HCT116 (cell line): ENCODE results near the gene GALNT18. TPM values are rescaled to one million over a fixed set of nuclear protein-coding genes. Genes with fewer than 3 reads are reported as not detected.

Experiments used
- ATAC-seq: fragments of 200-7000 bp; cut with Tn5 transposase; 2 replicates; pipeline ENCODE4 v1.9.1; 2020; ENCODE audit warnings: mild to moderate bottlenecking, moderate library complexity
- BruUV-seq: library from RNA; stranded (reverse); fragments of 400-500 nt; replicated peaks from 2 replicates; lab custom pipeline; 2021; lab: Mats Ljungman, UMichigan
- CTCF ChIA-PET: fragments of 300-600 bp; sonication (Branson Sonifier 250); formaldehyde crosslinking; loops from one replicate; lab custom pipeline; 2021; ENCODE audit warnings: antibody characterized with exemption; lab: Charles Lee
- POLR2A ChIA-PET: fragments of 300-600, 350-600 bp; sonication (Branson Sonifier 250); formaldehyde crosslinking; loops from one replicate; lab custom pipeline; 2021; ENCODE audit warnings: antibody characterized with exemption; lab: Charles Lee
- RAD21 ChIA-PET, 2 experiments: fragments of 300-600 bp; sonication (Branson Sonifier 250); formaldehyde crosslinking; loops; one replicate each; lab custom pipeline; 2023; ENCODE audit warnings: low total read pairs in 2 of 2; ENCODE audit not compliant: uncharacterized antibody in 2 of 2, unreplicated experiment in 2 of 2, low non-redundant PET in 1 of 2; lab: Charles Lee
- DNase-seq: peaks from one replicate; pipeline ENCODE4 v3.0.0-alpha.2; 2010; ENCODE audit warnings: low read depth, low spot score
- H2AFZ ChIP-seq: fragments of 200-600 bp; shearing (Covaris generic), sonication (generic); 2 replicates; pipeline ENCODE4 v1.6.1; 2017; ENCODE audit warnings: low read depth, mixed run types, mixed read lengths, antibody characterized with exemption, low read length; ENCODE audit not compliant: poor library complexity, severe bottlenecking
- H3K27ac ChIP-seq: 2 replicates; pipeline ENCODE4 v1.5.1; 2012; ENCODE audit warnings: low read depth, low read length
- H3K27me3 ChIP-seq: fragments of 200-600 bp; sonication (generic); 2 replicates; pipeline ENCODE4 v1.6.1; 2016; ENCODE audit warnings: mixed run types, low read length, mixed read lengths; ENCODE audit not compliant: insufficient read depth
- H3K36me3 ChIP-seq, 2 experiments: fragments of 200-500 bp in 1 of 2; fragments of 200-600 bp in 1 of 2; sonication (Bioruptor generic) in 1 of 2; sonication (generic) in 1 of 2; 2 replicates each; pipeline versions ENCODE4 v1.5.1 to v1.6.1; 2014 to 2016; ENCODE audit warnings: low read length in 2 of 2, inconsistent platforms in 1 of 2, mixed read lengths in 1 of 2, mixed run types in 1 of 2; ENCODE audit not compliant: insufficient read depth in 2 of 2, control insufficient read depth in 1 of 2
- H3K4me1 ChIP-seq, 2 experiments: fragments of 200-600 bp in 1 of 2; sonication (generic) in 1 of 2; 2 replicates each; pipeline versions ENCODE4 v1.5.1 to v1.6.1; 2012 to 2017; ENCODE audit warnings: low read length in 2 of 2, inconsistent platforms in 1 of 2, mild to moderate bottlenecking in 1 of 2, mixed read lengths in 1 of 2, mixed run types in 1 of 2, moderate library complexity in 1 of 2; ENCODE audit not compliant: insufficient read depth in 2 of 2, control insufficient read depth in 1 of 2
- H3K4me2 ChIP-seq: fragments of 200-600 bp; sonication (generic); 2 replicates; pipeline ENCODE4 v1.6.1; 2017; ENCODE audit warnings: mixed run types, low read length, mixed read lengths
- H3K4me3 ChIP-seq, 2 experiments: fragments of 200-600 bp in 1 of 2; sonication (generic) in 1 of 2; replicated peaks in 1 of 2; 2 replicates each; pipeline ENCODE4 v1.5.1; 2011 to 2016; ENCODE audit warnings: low read length in 2 of 2, control low read depth in 1 of 2, low read depth in 1 of 2, mild to moderate bottlenecking in 1 of 2, mixed read lengths in 1 of 2, mixed run types in 1 of 2
- H3K79me2 ChIP-seq: fragments of 200-600 bp; sonication (generic); 2 replicates; pipeline ENCODE4 v1.6.1; 2017; ENCODE audit warnings: mild to moderate bottlenecking, mixed run types, low read length, moderate library complexity, mixed read lengths; ENCODE audit not compliant: insufficient read depth
- H3K9ac ChIP-seq: fragments of 200-600 bp; sonication (generic); 2 replicates; pipeline ENCODE4 v1.6.1; 2016; ENCODE audit warnings: low read length, mixed read lengths
- H3K9me2 ChIP-seq: fragments of 200-600 bp; sonication (generic), shearing (Covaris generic); 2 replicates; pipeline ENCODE4 v1.6.1; 2017; ENCODE audit warnings: mixed run types, mild to moderate bottlenecking, moderate library complexity; ENCODE audit not compliant: insufficient read depth
- H3K9me3 ChIP-seq, 2 experiments: fragments of 200-500 bp in 1 of 2; fragments of 200-600 bp in 1 of 2; sonication (Bioruptor generic) in 1 of 2; sonication (generic) in 1 of 2; 2 replicates each; pipeline ENCODE4 v1.6.1; 2014 to 2017; ENCODE audit warnings: low read length in 2 of 2, mixed read lengths in 2 of 2, inconsistent platforms in 1 of 2, low read depth in 1 of 2, mild to moderate bottlenecking in 1 of 2, mixed run types in 1 of 2, moderate library complexity in 1 of 2; ENCODE audit not compliant: control insufficient read depth in 1 of 2, insufficient read depth in 1 of 2
- H4K20me1 ChIP-seq: fragments of 200-600 bp; sonication (generic), shearing (Covaris generic); 2 replicates; pipeline ENCODE4 v1.6.1; 2017; ENCODE audit warnings: mixed run types, mild to moderate bottlenecking, moderate library complexity; ENCODE audit not compliant: insufficient read depth
- ATF3 ChIP-seq: IDR thresholded peaks from 2 replicates; pipeline ENCODE4 v1.6.1; 2012
- CBX3 ChIP-seq: IDR thresholded peaks from 2 replicates; pipeline ENCODE4 v1.6.1; 2012; ENCODE audit warnings: low read depth
- EGR1 ChIP-seq: IDR thresholded peaks from 2 replicates; pipeline ENCODE4 v1.6.1; 2012; ENCODE audit warnings: low read depth
- ELF1 ChIP-seq: IDR thresholded peaks from 2 replicates; pipeline ENCODE4 v1.6.1; 2012; ENCODE audit warnings: low read depth, borderline replicate concordance
- EZH2phosphoT487 ChIP-seq: fragments of 200-600 bp; IDR thresholded peaks from 2 replicates; pipeline ENCODE4 v1.6.1; 2018; ENCODE audit warnings: antibody characterized with exemption, borderline replicate concordance
- MAX ChIP-seq: IDR thresholded peaks from 2 replicates; pipeline ENCODE4 v1.6.1; 2012
- RAD21 ChIP-seq: IDR thresholded peaks from 2 replicates; pipeline ENCODE4 v1.6.1; 2012; ENCODE audit warnings: low read depth, mild to moderate bottlenecking
- REST ChIP-seq: IDR thresholded peaks from 2 replicates; pipeline ENCODE4 v1.6.1; 2012; ENCODE audit warnings: low read depth
- TCF7L2 ChIP-seq: IDR thresholded peaks from 2 replicates; pipeline ENCODE4 v1.7.0; 2011; ENCODE audit warnings: borderline replicate concordance, inconsistent platforms; ENCODE audit not compliant: insufficient read depth, insufficient read length; ENCODE audit errors: extremely low read depth
- ZFX ChIP-seq: fragments of 450-650 bp; IDR thresholded peaks from 2 replicates; pipeline ENCODE4 v1.6.1; 2017
- ZNF274 ChIP-seq: fragments of 200-500 bp; sonication (Bioruptor generic); IDR thresholded peaks from 2 replicates; pipeline ENCODE4 v1.6.1; 2014; ENCODE audit warnings: mild to moderate bottlenecking, low read depth, low read length, inconsistent platforms
- intact Hi-C: fragments of 100-400 bp; cut with micrococcal nuclease; formaldehyde crosslinking; loops from 2 replicates; pipeline ENCODE4 v1.10.0; 2022
- total RNA-seq: library from RNA; stranded (reverse); gene quantifications from one replicate; pipeline ENCODE4 v1.2.1, GENCODE V29; 2021; ENCODE audit not compliant: unreplicated experiment

Gene GALNT18
- total RNA-seq, 1 experiment from 2014 or later: 19.9 TPM

- Histone ChIP-seq H3K9me2 (no peaks in the 10 kb centered on the region), H2AFZ (no peak overlapping the region), H4K20me1 (no peaks in the 10 kb centered on the region), H3K4me1 (peaks cover 0 to 11% of the 10 kb centered on the region in 2 experiments; a peak in 3 of 4 replicates), H3K36me3 (no peaks in the 10 kb centered on the region), H3K9ac (no peak overlapping the region), H3K4me3 (no peak overlapping the region), H3K9me3 (no peaks in the 10 kb centered on the region), H3K4me2 (no peak overlapping the region), H3K79me2 (no peaks in the 10 kb centered on the region), H3K27me3 (no peaks in the 10 kb centered on the region), H3K27ac (no peak overlapping the region)
- CTCF ChIA-PET: no interaction called here
- no peak for DNase-seq
- no TSS peak for BruUV-seq
- RAD21 ChIA-PET: no interaction called here
- POLR2A ChIA-PET: no interaction called here
- TF ChIP-seq CBX3: no peak
- TF ChIP-seq ATF3: no peak
- no peak for TF ChIP-seq ZNF274
- TF ChIP-seq REST: no peak
- no peak for TF ChIP-seq ZFX
- no peak for TF ChIP-seq ELF1
- TF ChIP-seq RAD21: no peak
- TF ChIP-seq EGR1: no peak
- TF ChIP-seq TCF7L2: no peak
- no peak for TF ChIP-seq MAX
- TF ChIP-seq EZH2phosphoT487: no peak
- no peak for ATAC-seq
- intact Hi-C loops: no loop called here
Measured at GRCh38 chr11:11311169-11311568, 310.6 kb downstream of the GALNT18 start.
